Spleen (tissue), 11 donors: ENCODE data around the gene RBPMS2. TPM values are rescaled to one million over a fixed set of nuclear protein-coding genes. Genes with fewer than 3 reads are reported as not detected.

ENCODE experiments used
- DNase-seq: peaks from one replicate; pipeline ENCODE4 v3.0.0-alpha.2; 2020
- H3K27ac ChIP-seq, 8 donors: fragments of 200-600 bp; sonication (generic) in 7 of 8; 1 replicate in 4 of 8; 2 replicates in 4 of 8; pipeline versions ENCODE4 v1.5.0 to v1.8.0; 2016 to 2021; ENCODE audit warnings: inconsistent platforms in 4 of 8, mild to moderate bottlenecking in 4 of 8, moderate library complexity in 1 of 8
- H3K27me3 ChIP-seq, 7 donors: fragments of 200-600 bp; sonication (generic) in 6 of 7; replicated peaks in 1 of 7; 1 replicate in 4 of 7; 2 replicates in 3 of 7; pipeline versions ENCODE4 v1.5.0 to v1.8.0; 2016 to 2021; ENCODE audit warnings: inconsistent platforms in 3 of 7, mild to moderate bottlenecking in 1 of 7
- H3K36me3 ChIP-seq, 6 donors: fragments of 200-600 bp; sonication (generic) in 5 of 6; 1 replicate in 4 of 6; 2 replicates in 2 of 6; pipeline versions ENCODE4 v1.5.0 to v1.8.0; 2016 to 2021; ENCODE audit warnings: inconsistent platforms in 2 of 6
- H3K4me1 ChIP-seq, 6 donors: fragments of 200-600 bp; sonication (generic) in 5 of 6; 1 replicate in 3 of 6; 2 replicates in 3 of 6; pipeline versions ENCODE4 v1.5.0 to v1.8.0; 2016 to 2021; ENCODE audit warnings: inconsistent platforms in 3 of 6
- H3K4me3 ChIP-seq, 8 donors: fragments of 200-600 bp; sonication (generic) in 7 of 8; 1 replicate in 4 of 8; 2 replicates in 4 of 8; pipeline versions ENCODE4 v1.5.0 to v1.8.0; 2016 to 2021; ENCODE audit warnings: inconsistent platforms in 4 of 8, mild to moderate bottlenecking in 4 of 8, moderate library complexity in 2 of 8
- H3K9me3 ChIP-seq, 8 donors: fragments of 200-600 bp; sonication (generic) in 7 of 8; 1 replicate in 4 of 8; 2 replicates in 4 of 8; pipeline versions ENCODE4 v1.5.0 to v1.8.0; 2016 to 2021; ENCODE audit warnings: inconsistent platforms in 4 of 8
- CTCF ChIP-seq, 11 experiments: fragments of 200-600 bp in 7 of 11; fragments of 450-650 bp in 4 of 11; sonication (generic) in 4 of 11; IDR thresholded peaks in 8 of 11; conservative IDR thresholded peaks in 3 of 11; 1 replicate in 7 of 11; 2 replicates in 4 of 11; pipeline versions ENCODE4 v1.4.0 to v1.8.0; 2016 to 2021; ENCODE audit warnings: antibody characterized with exemption in 11 of 11, inconsistent platforms in 4 of 11, mild to moderate bottlenecking in 1 of 11
- POLR2A ChIP-seq, 3 donors: fragments of 450-650 bp; IDR thresholded peaks; one replicate each; pipeline ENCODE4 v1.5.1; 2017; ENCODE audit warnings: antibody characterized with exemption in 3 of 3, mild to moderate bottlenecking in 1 of 3
- POLR2AphosphoS5 ChIP-seq, 3 donors: sonication (generic); formaldehyde crosslinking; IDR thresholded peaks; one replicate each; pipeline ENCODE4 v1.5.1; 2017; ENCODE audit warnings: antibody characterized with exemption in 3 of 3
- WGBS, 5 donors: extraction: QIAGEN DNeasy Blood & Tissue Kit in 3 of 5; methylation state at CpG; one replicate each; pipeline versions ENCODE4 v1.1.5 to v1.1.7; 2013 to 2018; 5-methylcytosine and 5-hydroxymethylcytosine counted together
- intact Hi-C: fragments of 100-400 bp; cut with DNase I; formaldehyde crosslinking; loops from one replicate; pipeline ENCODE4 v1.15.0; 2023; ENCODE audit warnings: low total_unique reads
- polyA plus RNA-seq, 3 donors: library from polyadenylated mRNA; stranded (reverse); fragments of 200-250 nt; gene quantifications; one replicate each; pipeline ENCODE4 v1.2.1, GENCODE V29; 2013
- total RNA-seq, 7 donors: library from RNA; depleted of rRNA in 3 of 7; stranded (reverse); fragments of >200 nt in 3 of 7; fragmentation: NEBNext Ultra II Directional in 4 of 7; extraction: Animal tissue kit (Norgen Biotek cat#: 25700) in 4 of 7; gene quantifications; one replicate each; pipeline versions ENCODE4 v1.1.0 to v1.2.1, GENCODE V29; 2016 to 2021
- donor health status: healthy with polysubstance abuse.
- donor health status: DM: no; HTN: no; CAD: no; lungs with moderate emphysema.
- donor health status: DM: no; HTN: no; CAD: no.
- donor health status: Bipolar disorder and iron deficiency.
- donor health status: healthy.
- donor health status: DM: no; HTN: no; CAD: no.
- donor health status: DM: yes; HTN: yes; CAD: no.

The RBPMS2 gene
- total and polyA plus RNA-seq, 10 donors: 1.0 to 6.0 (median 2.7) TPM

- Histone ChIP-seq H3K27ac (no peak overlapping the region), H3K27me3 (no peaks in the 10 kb centered on the region), H3K9me3 (no peaks in the 10 kb centered on the region), H3K36me3 (no peaks in the 10 kb centered on the region), H3K4me3 (no peak overlapping the region), H3K4me1 (peaks cover 0 to 17% (median 6%) of the 10 kb centered on the region in 6 donors)
- no peak for TF ChIP-seq POLR2AphosphoS5 (IDR thresholded peaks at IDR 0.05)
- no peak for TF ChIP-seq CTCF (IDR thresholded peaks at IDR 0.05 in 8 of 11, conservative IDR thresholded peaks at IDR 0.05 in 3 of 11)
- no peak for TF ChIP-seq POLR2A (IDR thresholded peaks at IDR 0.05)
- no peak for DNase-seq
- 73 to 80% (median 74%) methylated on average over 10 of the region's 10 CpGs for WGBS, 5 donors
- intact Hi-C loops: loop anchor here (2.0 kb wide), 1 partner anchor 76 kb away; no protein-coding TSS in a partner anchor
Measured at GRCh38 chr15:64808785-64809453, 33.5 kb upstream of the RBPMS2 start.

- Histone ChIP-seq H3K9me3 (no peaks in the 10 kb centered on the region), H3K4me3 (no peak overlapping the region), H3K36me3 (no peaks in the 10 kb centered on the region), H3K4me1 (peaks cover 0 to 11% (median 4%) of the 10 kb centered on the region in 6 donors), H3K27ac (no peak overlapping the region), H3K27me3 (no peaks in the 10 kb centered on the region)
- TF ChIP-seq CTCF (IDR thresholded peaks at IDR 0.05 in 8 of 11, conservative IDR thresholded peaks at IDR 0.05 in 3 of 11) (no peak), POLR2A (IDR thresholded peaks at IDR 0.05) (no peak), POLR2AphosphoS5 (IDR thresholded peaks at IDR 0.05) (no peak)
- intact Hi-C loops: loop anchor here (2.0 kb wide), 1 partner anchor 75 kb away; no protein-coding TSS in a partner anchor
- WGBS, 5 donors: 73 to 82% (median 80%) methylated on average over 2 to 6 of the region's 6 CpGs
- peak; percentile 35 for DNase-seq
Measured at GRCh38 chr15:64807751-64808222, 32.4 kb upstream of the RBPMS2 start.

GRCh38 chr15:64807051-64807749 is 31.8 kb upstream of the RBPMS2 start:
- H3K4me3 ChIP-seq: no peak overlapping the region
- intact Hi-C loops: no loop called here
- WGBS, 5 donors: 81 to 86% (median 84%) methylated on average over 13 of the region's 13 CpGs
- no peaks in the 10 kb centered on the region for H3K36me3 ChIP-seq
- TF ChIP-seq POLR2A (IDR thresholded peaks at IDR 0.05): no peak
- TF ChIP-seq POLR2AphosphoS5 (IDR thresholded peaks at IDR 0.05): no peak
- no peak for TF ChIP-seq CTCF (IDR thresholded peaks at IDR 0.05 in 8 of 11, conservative IDR thresholded peaks at IDR 0.05 in 3 of 11)
- no peaks in the 10 kb centered on the region for H3K9me3 ChIP-seq
- DNase-seq: peak; percentile 59
- peaks cover under 1 to 16% (median 7%) of the 10 kb centered on the region in 6 donors for H3K4me1 ChIP-seq
- no peaks in the 10 kb centered on the region for H3K27me3 ChIP-seq
- no peak overlapping the region for H3K27ac ChIP-seq

- DNase-seq: no peak
- intact Hi-C loops: no loop called here
- H3K27me3 ChIP-seq: no peaks in the 10 kb centered on the region
- H3K27ac ChIP-seq: no peak overlapping the region
- no peaks in the 10 kb centered on the region for H3K9me3 ChIP-seq
- no peaks in the 10 kb centered on the region for H3K36me3 ChIP-seq
- no peak for TF ChIP-seq CTCF (IDR thresholded peaks at IDR 0.05 in 8 of 11, conservative IDR thresholded peaks at IDR 0.05 in 3 of 11)
- TF ChIP-seq POLR2AphosphoS5 (IDR thresholded peaks at IDR 0.05): no peak
- no peak for TF ChIP-seq POLR2A (IDR thresholded peaks at IDR 0.05)
- no peak overlapping the region for H3K4me3 ChIP-seq
- H3K4me1 ChIP-seq: peaks cover 6 to 23% (median 12%) of the 10 kb centered on the region in 6 donors
- 75 to 82% (median 78%) methylated on average over 5 to 6 of the region's 6 CpGs for WGBS, 5 donors
Measured at GRCh38 chr15:64806509-64806908, 31.1 kb upstream of the RBPMS2 start.
